Limb (tissue), 2 donors: Measurements from ENCODE around the gene CAPN3.

Experiments
- DNase-seq, 2 donors: peaks; one replicate each; pipeline ENCODE4 v3.0.0-alpha.2; 2016; ENCODE audit errors: extremely low spot score in 2 of 2

Gene CAPN3

DNA sequence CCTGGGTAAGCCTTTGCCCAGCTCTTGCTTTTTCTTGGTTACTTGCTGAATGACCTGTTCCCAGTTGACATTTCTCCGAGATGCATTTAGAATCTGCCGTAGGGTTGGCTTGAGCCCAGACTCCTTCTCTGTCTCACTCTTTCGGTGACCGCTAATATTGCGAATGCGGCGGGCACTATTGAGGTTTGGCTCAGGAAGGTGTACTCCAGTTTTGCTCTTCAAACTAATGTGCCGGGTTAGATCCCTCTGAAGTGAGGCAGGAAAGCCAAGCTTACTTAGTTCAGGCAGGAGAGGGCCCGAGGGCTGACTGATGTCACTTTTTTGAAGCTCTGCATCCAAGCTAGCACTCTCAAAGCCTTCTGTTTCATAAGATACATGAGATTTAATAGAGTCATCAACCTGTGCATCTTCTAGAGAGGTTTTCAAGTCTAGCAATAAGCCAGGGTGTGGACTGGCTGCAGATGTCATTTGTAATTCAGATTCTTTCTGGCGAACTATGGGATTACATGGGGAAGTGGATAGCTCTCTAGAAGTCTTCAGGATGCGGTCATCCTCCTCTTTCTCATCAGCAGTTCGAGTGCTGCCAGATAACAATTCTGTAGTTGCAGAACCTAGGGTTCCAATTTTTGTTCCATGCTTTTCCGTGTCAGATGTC is 90.6 kb downstream of the CAPN3 start:
- DNase-seq: no peak

DNA sequence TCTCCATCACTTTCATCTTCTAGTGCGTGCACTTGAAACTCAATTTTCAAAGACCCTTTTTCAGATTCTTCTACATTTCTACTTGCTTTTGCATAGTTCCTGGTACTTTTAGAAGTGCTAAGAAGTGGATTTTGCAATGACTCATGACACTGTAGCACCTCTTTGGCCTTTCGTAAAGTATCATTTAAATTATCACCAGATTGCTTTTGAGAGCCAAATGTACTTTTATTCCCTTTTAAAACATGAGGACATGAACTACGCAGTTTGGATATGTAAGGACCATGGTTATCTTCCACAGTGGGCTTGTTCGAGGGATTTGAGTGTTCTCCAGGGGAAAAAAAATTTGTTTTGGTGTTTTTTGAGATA is 91.1 kb downstream of the CAPN3 start:
- DNase-seq: no peak

DNA sequence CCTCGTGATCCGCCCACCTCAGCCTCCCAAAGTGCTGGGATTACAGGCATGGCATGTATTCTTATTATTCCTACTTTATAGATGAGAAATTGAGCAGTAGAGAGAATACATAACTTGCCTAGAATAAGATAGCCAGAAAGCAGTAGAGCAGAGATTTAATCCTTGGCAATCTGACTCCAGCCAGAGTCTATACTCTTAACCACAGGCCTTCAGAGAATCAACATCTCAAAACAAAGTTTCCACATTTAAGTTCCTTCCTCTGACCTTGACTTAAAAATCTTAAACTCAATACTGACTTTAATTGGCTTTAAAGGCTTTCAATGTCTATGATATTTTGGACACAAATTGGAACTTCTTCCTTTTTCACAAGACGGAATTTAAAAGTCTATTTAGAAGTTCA is 94.5 kb downstream of the CAPN3 start:
- DNase-seq: no peak

GRCh38 chr15:42456531-42456930 is 97.2 kb downstream of the CAPN3 start:
- DNase-seq: peak in 1 of 2 donors; percentile 12

GRCh38 chr15:42456971-42457370 is 97.7 kb downstream of the CAPN3 start:
- peak in 1 of 2 donors; percentile 38 for DNase-seq

DNA sequence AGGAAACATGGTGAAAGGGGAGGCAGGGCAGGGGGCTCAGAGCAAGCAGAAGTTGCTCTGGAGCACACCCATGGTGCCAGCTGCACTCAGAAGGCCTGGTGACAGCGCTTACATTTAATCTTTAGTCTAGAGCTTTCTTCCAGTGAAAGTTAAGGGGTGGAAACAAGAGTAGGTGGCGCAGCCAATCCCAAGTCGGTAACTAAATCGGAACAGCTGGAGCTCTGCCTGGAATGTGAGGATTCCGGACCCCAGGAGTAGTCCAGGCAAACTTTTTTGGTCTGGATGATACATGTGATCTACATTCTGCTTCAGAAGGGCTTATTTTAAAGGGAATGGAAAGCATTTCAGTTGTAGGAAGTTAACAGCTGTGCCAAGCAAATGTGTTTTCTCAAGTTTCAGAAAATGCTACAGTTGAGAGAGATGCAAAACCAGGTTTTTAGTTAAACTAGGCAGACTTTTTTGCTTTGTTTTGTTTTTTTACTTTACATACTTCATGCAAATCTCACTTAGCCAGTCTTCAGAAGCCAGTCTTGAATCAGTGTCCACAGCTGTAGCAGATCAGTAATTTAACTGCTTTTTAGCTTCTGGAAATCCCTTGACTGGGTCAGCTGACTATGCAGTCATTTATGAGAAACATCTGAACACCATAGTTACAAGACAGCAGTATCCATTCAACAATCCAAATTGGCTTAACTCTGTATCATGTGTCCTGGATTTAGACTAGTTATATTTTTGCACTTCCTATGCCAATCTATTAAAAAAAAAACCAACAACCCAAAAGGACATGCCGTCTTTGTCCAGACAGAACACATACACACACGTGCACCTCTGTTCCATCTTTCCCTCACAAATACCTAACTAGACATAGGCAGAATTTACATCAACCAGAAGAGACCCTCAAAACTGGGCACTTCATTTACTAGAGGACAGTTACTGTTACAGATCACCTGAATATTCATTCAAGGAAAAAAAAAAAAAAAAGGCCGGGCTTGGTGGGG is 98.4 kb downstream of the CAPN3 start:
- peak; percentile 87 to 97 for DNase-seq

DNA sequence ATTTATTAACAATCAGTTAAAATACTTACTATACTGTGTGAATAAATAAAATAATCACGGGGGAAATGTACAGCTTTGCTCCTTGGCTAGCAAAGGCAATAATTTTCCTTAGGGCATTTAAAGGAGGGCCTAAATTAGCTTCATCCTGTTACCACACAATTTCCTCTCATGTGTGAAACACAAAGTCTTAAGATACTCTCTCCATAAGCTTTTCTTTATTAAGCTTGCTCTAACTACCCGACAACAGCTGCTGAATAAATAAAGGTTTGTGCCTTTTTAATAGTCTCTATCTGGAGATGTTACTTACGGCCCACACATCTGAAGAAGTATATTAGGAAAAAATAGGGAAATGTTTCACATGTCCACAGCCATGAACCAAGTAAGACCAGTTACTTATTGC is 102.0 kb downstream of the CAPN3 start:
- no peak for DNase-seq
